Measurements from ENCODE around the gene PHF21B.
"Not testable (repeated sequence)": the region's sequence is repeated elsewhere in the genome, so short reads cannot be mapped to it uniquely, and the experiment has no call there.

The PHF21B gene

DNA sequence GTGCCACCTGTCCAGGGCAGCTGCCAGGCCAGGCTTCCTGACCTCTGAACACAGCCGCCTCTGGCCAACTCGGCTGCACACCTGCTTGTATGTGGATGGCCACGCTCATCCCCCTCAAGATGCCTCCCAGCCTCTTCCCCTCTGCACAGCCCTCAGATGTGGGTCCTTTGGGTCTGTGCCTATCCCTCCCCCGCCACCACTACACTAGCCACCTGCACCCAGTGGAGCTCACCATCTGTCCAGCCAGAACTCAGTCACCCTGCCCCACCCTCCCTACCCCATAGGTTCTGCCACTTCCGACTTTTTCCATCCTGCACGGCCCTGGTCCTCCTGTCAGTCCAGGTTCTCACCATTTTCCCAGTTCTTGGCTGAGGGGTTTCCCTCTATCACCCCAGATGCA, 44.6 kb downstream of the PHF21B start:
- no peak overlapping the region for H4K5ac ChIP-seq (ENCODE audit: low read length)
- no peaks in the 10 kb centered on the region for H3K27me3 ChIP-seq (ENCODE audit: insufficient read depth, low read length, poor library complexity)
- no peak overlapping the region for H3K4ac ChIP-seq (ENCODE audit: low read depth, low read length)
- no peak overlapping the region for H2BK15ac ChIP-seq (replicated peaks; ENCODE audit: low read depth)
- H3K4me3 ChIP-seq (ENCODE audit: low read length) = no peak overlapping the region
- H3K4me2 ChIP-seq (ENCODE audit: low read length) = no peak overlapping the region
- no peaks in the 10 kb centered on the region for H3K4me1 ChIP-seq (ENCODE audit: control insufficient read depth, low read depth, low read length)
- no peak overlapping the region for H2AK5ac ChIP-seq (ENCODE audit: low read length)
- no peaks in the 10 kb centered on the region for H3K36me3 ChIP-seq (ENCODE audit: control insufficient read depth, insufficient read depth, low read length)
- H3K56ac ChIP-seq (ENCODE audit: low read length) = no peak overlapping the region
- no peak overlapping the region for H3K23ac ChIP-seq (ENCODE audit: low read length)
- no peak overlapping the region for H4K8ac ChIP-seq (ENCODE audit: low read depth, low read length)
- H3K9ac ChIP-seq (ENCODE audit: low read length) = no peak overlapping the region
- WGBS (ENCODE audit: extremely low coverage, insufficient coverage, low lambda C conversion rate) = no CpG with 5 or more reads among the region's 6 CpGs
- DNase-seq = no peak
- H3K79me2 ChIP-seq (ENCODE audit: control insufficient read depth, insufficient read depth, low read length) = peaks cover 4% of the 10 kb centered on the region
- no peak overlapping the region for H3K18ac ChIP-seq (ENCODE audit: low read length)
- H3K79me1 ChIP-seq (ENCODE audit: low read length) = peaks cover 20% of the 10 kb centered on the region
- H2BK120ac ChIP-seq (ENCODE audit: low read depth, low read length) = no peak overlapping the region
- no peak overlapping the region for H3K27ac ChIP-seq (ENCODE audit: low read depth, low read length)
- no peak overlapping the region for H2BK5ac ChIP-seq (ENCODE audit: low read length)

DNA sequence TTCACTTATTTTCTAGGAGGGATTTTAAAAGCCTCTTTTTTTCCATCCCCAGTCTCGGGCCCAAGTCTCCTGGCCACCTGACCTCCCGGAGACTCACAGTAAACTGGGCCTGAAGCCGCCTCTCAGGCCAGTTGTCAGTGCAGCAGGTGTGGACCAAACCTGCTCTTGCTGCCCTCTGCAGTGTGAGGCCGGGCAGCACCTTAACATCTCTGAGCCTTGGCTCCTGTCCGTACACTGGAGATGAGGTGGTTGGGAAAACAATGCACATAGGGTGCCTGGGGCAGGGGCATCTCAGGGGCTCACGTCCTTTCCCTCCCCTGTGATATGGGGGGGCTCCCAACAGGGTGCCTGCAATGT, 45.1 kb downstream of the PHF21B start:
- Histone ChIP-seq H2AK5ac (ENCODE audit: low read length) (no peak overlapping the region), H3K36me3 (ENCODE audit: control insufficient read depth, insufficient read depth, low read length) (no peaks in the 10 kb centered on the region), H3K9ac (ENCODE audit: low read length) (no peak overlapping the region), H3K4me1 (ENCODE audit: control insufficient read depth, low read depth, low read length) (no peaks in the 10 kb centered on the region), H2BK15ac (replicated peaks; ENCODE audit: low read depth) (no peak overlapping the region), H3K56ac (ENCODE audit: low read length) (no peak overlapping the region), H3K4me2 (ENCODE audit: low read length) (no peak overlapping the region), H3K79me1 (ENCODE audit: low read length) (peaks cover 19% of the 10 kb centered on the region), H2BK5ac (ENCODE audit: low read length) (no peak overlapping the region), H3K23ac (ENCODE audit: low read length) (no peak overlapping the region), H2BK120ac (ENCODE audit: low read depth, low read length) (no peak overlapping the region), H3K18ac (ENCODE audit: low read length) (no peak overlapping the region), H3K27ac (ENCODE audit: low read depth, low read length) (no peak overlapping the region), H3K4me3 (ENCODE audit: low read length) (no peak overlapping the region), H4K5ac (ENCODE audit: low read length) (no peak overlapping the region), H3K79me2 (ENCODE audit: control insufficient read depth, insufficient read depth, low read length) (peaks cover 4% of the 10 kb centered on the region), H3K27me3 (ENCODE audit: insufficient read depth, low read length, poor library complexity) (no peaks in the 10 kb centered on the region), H4K8ac (ENCODE audit: low read depth, low read length) (no peak overlapping the region), H3K4ac (ENCODE audit: low read depth, low read length) (no peak overlapping the region)
- WGBS (ENCODE audit: extremely low coverage, insufficient coverage, low lambda C conversion rate) = no CpG with 5 or more reads among the region's 6 CpGs
- no peak for DNase-seq

DNA sequence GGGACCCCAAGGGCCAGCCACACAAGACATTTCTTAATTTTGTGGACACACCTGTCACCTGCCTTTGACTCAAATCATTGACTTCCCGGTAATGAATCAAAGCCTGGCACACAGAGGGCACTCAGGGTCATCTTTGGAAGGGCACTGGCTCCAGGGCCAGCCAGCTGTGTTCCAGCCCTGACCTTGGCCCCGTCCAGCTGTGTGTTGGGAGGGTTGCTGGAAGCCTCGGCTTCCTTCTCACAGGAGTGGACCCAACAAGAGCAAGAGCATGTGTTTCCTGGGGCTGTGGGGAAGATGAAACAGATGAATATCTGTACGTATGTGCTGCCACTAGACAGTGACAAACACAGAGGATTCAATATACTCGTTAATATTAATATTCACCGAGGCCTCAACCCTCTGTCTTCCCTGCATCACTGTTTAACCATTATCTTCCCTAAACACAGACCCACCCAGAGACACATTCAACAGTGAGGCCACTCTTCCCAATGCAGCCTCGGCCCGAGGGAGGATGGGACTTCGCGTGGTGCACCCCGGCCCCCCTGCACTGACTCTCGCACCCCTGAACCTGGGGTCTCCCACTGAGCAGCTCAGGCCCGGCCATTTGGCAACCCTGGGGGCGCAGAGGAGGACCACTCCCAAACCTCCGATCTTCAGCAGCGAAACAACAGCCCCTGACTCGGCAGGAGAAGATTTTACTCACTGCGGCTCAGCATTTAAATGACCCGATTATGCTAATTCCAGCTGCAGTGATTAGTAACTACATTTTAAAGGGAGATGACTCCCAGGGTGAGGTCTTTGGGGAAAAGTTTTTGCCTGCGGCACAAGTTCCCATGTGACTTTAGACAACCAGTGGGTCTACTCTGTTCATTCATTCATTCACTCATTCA, 45.7 kb downstream of the PHF21B start:
- no peak overlapping the region for H3K18ac ChIP-seq (ENCODE audit: low read length)
- DNase-seq = no peak
- no peak overlapping the region for H3K56ac ChIP-seq (ENCODE audit: low read length)
- H2BK15ac ChIP-seq (replicated peaks; ENCODE audit: low read depth) = no peak overlapping the region
- H4K8ac ChIP-seq (ENCODE audit: low read depth, low read length) = no peak overlapping the region
- WGBS (ENCODE audit: extremely low coverage, insufficient coverage, low lambda C conversion rate) = no CpG with 5 or more reads among the region's 20 CpGs
- no peak overlapping the region for H4K5ac ChIP-seq (ENCODE audit: low read length)
- H3K4ac ChIP-seq (ENCODE audit: low read depth, low read length) = no peak overlapping the region
- H3K4me1 ChIP-seq (ENCODE audit: control insufficient read depth, low read depth, low read length) = no peaks in the 10 kb centered on the region
- H3K27ac ChIP-seq (ENCODE audit: low read depth, low read length) = no peak overlapping the region
- no peak overlapping the region for H3K4me3 ChIP-seq (ENCODE audit: low read length)
- peaks cover 4% of the 10 kb centered on the region for H3K79me2 ChIP-seq (ENCODE audit: control insufficient read depth, insufficient read depth, low read length)
- H3K4me2 ChIP-seq (ENCODE audit: low read length) = no peak overlapping the region
- no peaks in the 10 kb centered on the region for H3K36me3 ChIP-seq (ENCODE audit: control insufficient read depth, insufficient read depth, low read length)
- H3K79me1 ChIP-seq (ENCODE audit: low read length) = peaks cover 19% of the 10 kb centered on the region
- no peak overlapping the region for H2BK120ac ChIP-seq (ENCODE audit: low read depth, low read length)
- no peak overlapping the region for H2BK5ac ChIP-seq (ENCODE audit: low read length)
- no peak overlapping the region for H3K9ac ChIP-seq (ENCODE audit: low read length)
- H3K27me3 ChIP-seq (ENCODE audit: insufficient read depth, low read length, poor library complexity) = no peaks in the 10 kb centered on the region
- H3K23ac ChIP-seq (ENCODE audit: low read length) = no peak overlapping the region
- no peak overlapping the region for H2AK5ac ChIP-seq (ENCODE audit: low read length)

DNA sequence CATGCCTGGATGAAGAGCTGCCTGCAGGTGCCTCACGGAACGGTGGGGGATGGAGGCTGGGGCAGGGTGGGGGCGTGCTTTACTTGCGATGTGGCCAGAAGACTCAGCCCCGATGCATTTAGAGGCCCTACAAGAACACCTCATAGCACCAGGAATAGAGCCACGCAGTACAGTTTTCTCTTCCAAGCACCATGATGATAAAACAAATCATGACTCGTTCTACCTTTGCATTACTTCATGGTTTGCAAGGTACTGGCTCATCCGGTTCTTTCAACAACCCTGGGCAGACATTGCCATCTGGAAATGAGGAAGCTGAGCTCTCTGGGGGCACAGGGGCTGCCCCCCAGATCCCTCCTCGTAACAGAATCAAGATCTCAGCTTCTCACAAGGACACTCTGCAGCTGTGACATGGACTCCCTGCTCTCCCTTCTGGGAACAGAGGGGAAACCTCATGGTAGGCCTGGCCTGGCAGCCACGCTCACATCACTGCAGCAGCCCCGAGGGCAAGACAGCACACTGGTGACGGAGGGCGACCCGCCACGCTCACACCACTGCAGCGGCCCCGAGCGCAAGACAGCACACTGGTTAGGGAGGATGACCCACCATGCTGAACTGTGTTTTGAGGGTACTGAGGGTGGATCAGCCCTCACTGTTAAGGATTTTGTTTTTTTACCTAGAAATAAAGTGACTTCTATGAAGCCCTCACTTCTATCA, 46.9 kb downstream of the PHF21B start:
- no peak overlapping the region for H3K23ac ChIP-seq (ENCODE audit: low read length)
- H3K4me2 ChIP-seq (ENCODE audit: low read length) = no peak overlapping the region
- H3K27ac ChIP-seq (ENCODE audit: low read depth, low read length) = no peak overlapping the region
- H3K4me1 ChIP-seq (ENCODE audit: control insufficient read depth, low read depth, low read length) = no peaks in the 10 kb centered on the region
- H4K5ac ChIP-seq (ENCODE audit: low read length) = no peak overlapping the region
- H3K79me1 ChIP-seq (ENCODE audit: low read length) = peaks cover 21% of the 10 kb centered on the region
- no peak overlapping the region for H3K4ac ChIP-seq (ENCODE audit: low read depth, low read length)
- H3K56ac ChIP-seq (ENCODE audit: low read length) = no peak overlapping the region
- H4K8ac ChIP-seq (ENCODE audit: low read depth, low read length) = no peak overlapping the region
- H2AK5ac ChIP-seq (ENCODE audit: low read length) = no peak overlapping the region
- no CpG with 5 or more reads among the region's 18 CpGs for WGBS (ENCODE audit: extremely low coverage, insufficient coverage, low lambda C conversion rate)
- H3K9ac ChIP-seq (ENCODE audit: low read length) = no peak overlapping the region
- H2BK5ac ChIP-seq (ENCODE audit: low read length) = no peak overlapping the region
- no peak overlapping the region for H2BK120ac ChIP-seq (ENCODE audit: low read depth, low read length)
- H3K36me3 ChIP-seq (ENCODE audit: control insufficient read depth, insufficient read depth, low read length) = no peaks in the 10 kb centered on the region
- no peak overlapping the region for H3K4me3 ChIP-seq (ENCODE audit: low read length)
- peaks cover 4% of the 10 kb centered on the region for H3K79me2 ChIP-seq (ENCODE audit: control insufficient read depth, insufficient read depth, low read length)
- H3K18ac ChIP-seq (ENCODE audit: low read length) = no peak overlapping the region
- H2BK15ac ChIP-seq (replicated peaks; ENCODE audit: low read depth) = no peak overlapping the region
- H3K27me3 ChIP-seq (ENCODE audit: insufficient read depth, low read length, poor library complexity) = no peaks in the 10 kb centered on the region
- no peak for DNase-seq

DNA sequence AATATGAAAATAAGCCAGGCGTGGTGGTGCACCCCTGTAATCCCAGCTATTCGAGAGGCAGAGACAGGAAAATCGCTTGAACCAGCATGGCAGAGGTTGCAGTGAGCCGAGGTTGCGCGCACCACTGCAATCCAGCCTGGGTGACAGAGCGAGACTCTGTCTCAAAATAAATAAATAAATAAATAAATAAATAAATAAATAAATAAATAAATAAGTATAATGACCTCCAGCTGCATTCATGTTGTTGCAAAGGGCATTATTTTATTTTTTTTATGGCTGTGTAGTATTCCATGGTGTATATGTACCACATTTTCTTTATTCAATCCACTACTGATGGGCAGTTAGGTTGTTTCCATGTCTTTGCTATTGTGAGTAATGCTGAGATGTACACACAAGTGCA, 48.1 kb downstream of the PHF21B start:
- not testable (repeated sequence) for H3K4ac ChIP-seq (ENCODE audit: low read depth, low read length); H2BK15ac ChIP-seq (replicated peaks; ENCODE audit: low read depth); H4K8ac ChIP-seq (ENCODE audit: low read depth, low read length); H3K4me2 ChIP-seq (ENCODE audit: low read length); H3K56ac ChIP-seq (ENCODE audit: low read length); DNase-seq; H3K27ac ChIP-seq (ENCODE audit: low read depth, low read length); H3K4me1 ChIP-seq (ENCODE audit: control insufficient read depth, low read depth, low read length); H2AK5ac ChIP-seq (ENCODE audit: low read length); H3K4me3 ChIP-seq (ENCODE audit: low read length); H2BK5ac ChIP-seq (ENCODE audit: low read length); H3K79me2 ChIP-seq (ENCODE audit: control insufficient read depth, insufficient read depth, low read length); H2BK120ac ChIP-seq (ENCODE audit: low read depth, low read length); H3K18ac ChIP-seq (ENCODE audit: low read length); H3K36me3 ChIP-seq (ENCODE audit: control insufficient read depth, insufficient read depth, low read length); H4K5ac ChIP-seq (ENCODE audit: low read length); H3K27me3 ChIP-seq (ENCODE audit: insufficient read depth, low read length, poor library complexity); H3K23ac ChIP-seq (ENCODE audit: low read length); H3K9ac ChIP-seq (ENCODE audit: low read length)
- H3K79me1 ChIP-seq (ENCODE audit: low read length) = peaks cover 22% of the 10 kb centered on the region
- WGBS (ENCODE audit: extremely low coverage, insufficient coverage, low lambda C conversion rate) = no CpG with 5 or more reads among the region's 7 CpGs
